Activated CD8-positive, alpha-beta memory T cell treated with anti-CD3 and anti-CD28 coated beads, Interleukin-2, amount 10 ng/mL, durations not matched to agents 7 days and 5 days (primary cell): ENCODE results near the gene RPTOR. TPM values are rescaled to one million over a fixed set of nuclear protein-coding genes. Genes with fewer than 3 reads are reported as not detected.

ENCODE experiments used
- ATAC-seq: fragments of 150-1000 bp; cut with Tn5 transposase; one replicate; pipeline ENCODE4 v1.10.0; 2021; ENCODE audit warnings: moderate library complexity
- CTCF ChIA-PET: fragments of 350-600 bp; sonication (Branson Sonifier 250); formaldehyde crosslinking; loops from one replicate; lab custom pipeline; 2021; ENCODE audit warnings: antibody characterized with exemption; lab: Charles Lee
- DNase-seq: peaks from one replicate; pipeline ENCODE4 v3.0.0-alpha.2; 2020
- H3K27ac Mint-ChIP-seq: one replicate; pipeline ENCODE4 v1.8.0; 2021; ENCODE audit warnings: mild to moderate bottlenecking, mixed read lengths
- H3K27me3 Mint-ChIP-seq: one replicate; pipeline ENCODE4 v1.8.0; 2021; ENCODE audit warnings: mixed read lengths
- H3K36me3 Mint-ChIP-seq: one replicate; pipeline ENCODE4 v1.8.0; 2021; ENCODE audit warnings: mild to moderate bottlenecking, mixed read lengths
- H3K4me1 Mint-ChIP-seq: one replicate; pipeline ENCODE4 v1.8.0; 2021; ENCODE audit warnings: mixed read lengths
- H3K4me3 Mint-ChIP-seq: one replicate; pipeline ENCODE4 v1.8.0; 2021; ENCODE audit warnings: mild to moderate bottlenecking, moderate library complexity, mixed read lengths
- H3K9me3 Mint-ChIP-seq: one replicate; pipeline ENCODE4 v1.8.0; 2022; ENCODE audit warnings: low read depth, mixed read lengths
- total RNA-seq, 2 experiments: library from RNA; stranded (reverse); gene quantifications; one replicate each; pipeline ENCODE4 v1.2.3, GENCODE V29; 2021

The RPTOR gene
- total RNA-seq, 2 experiments from 2014 or later = 60.4 to 87.0 TPM

DNA sequence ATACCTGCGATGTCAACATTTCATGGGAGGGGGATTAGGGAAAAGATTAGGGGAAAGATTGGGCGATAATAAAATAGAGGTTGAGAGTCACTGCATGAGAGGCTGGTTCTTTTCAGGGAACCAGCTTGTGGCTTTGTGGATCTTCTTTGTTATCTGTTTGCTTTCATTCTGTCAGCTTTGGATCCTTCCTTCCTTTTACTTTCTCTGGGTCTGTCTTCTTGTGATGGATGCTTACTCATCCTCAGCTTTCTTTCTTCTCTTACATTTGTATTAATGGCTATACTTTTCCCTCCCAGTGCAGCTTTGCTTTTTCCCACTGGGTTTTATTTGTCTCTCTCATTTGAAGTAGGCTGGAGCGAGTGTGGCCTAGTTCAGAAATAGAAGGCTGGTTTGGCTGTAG is 47.1 kb downstream of the RPTOR start:
- Mint-ChIP-seq H3K4me3 (no peak overlapping the region), H3K27ac (no peak overlapping the region), H3K36me3 (no peaks in the 10 kb centered on the region), H3K9me3 (no peaks in the 10 kb centered on the region), H3K27me3 (no peaks in the 10 kb centered on the region), H3K4me1 (peaks cover 47% of the 10 kb centered on the region)
- no peak for ATAC-seq
- DNase-seq = no peak
- CTCF ChIA-PET = interaction anchor here (1.9 kb wide), 1 partner anchor 16 kb away, joined by 8 read pairs; no protein-coding TSS in a partner anchor

DNA sequence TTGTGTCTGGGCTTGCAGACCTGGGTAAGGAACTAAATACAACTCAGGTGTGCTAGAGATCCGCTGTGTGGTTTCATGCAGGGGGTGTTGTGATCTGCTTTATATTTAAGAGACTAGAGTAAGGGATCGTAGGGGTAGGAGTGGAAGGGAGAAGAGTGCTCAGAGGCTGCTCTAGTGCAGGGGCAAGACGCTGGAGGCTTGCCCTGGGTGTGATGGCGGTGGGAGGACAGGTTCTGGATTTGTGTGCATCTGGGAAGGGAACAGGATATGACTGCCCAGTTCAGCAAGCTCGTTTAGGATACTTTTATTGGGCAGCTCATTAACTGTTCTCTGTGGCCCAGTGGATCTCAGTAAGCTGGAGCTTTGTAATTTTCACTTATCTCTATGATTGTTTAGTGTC is 47.6 kb downstream of the RPTOR start:
- H3K4me3 Mint-ChIP-seq = no peak overlapping the region
- no peak for ATAC-seq
- H3K4me1 Mint-ChIP-seq = peaks cover 49% of the 10 kb centered on the region
- H3K36me3 Mint-ChIP-seq = no peaks in the 10 kb centered on the region
- CTCF ChIA-PET = interaction anchor here (1.9 kb wide), 1 partner anchor 16 kb away, joined by 8 read pairs; no protein-coding TSS in a partner anchor
- no peaks in the 10 kb centered on the region for H3K9me3 Mint-ChIP-seq
- DNase-seq = no peak
- no peaks in the 10 kb centered on the region for H3K27me3 Mint-ChIP-seq
- no peak overlapping the region for H3K27ac Mint-ChIP-seq

DNA sequence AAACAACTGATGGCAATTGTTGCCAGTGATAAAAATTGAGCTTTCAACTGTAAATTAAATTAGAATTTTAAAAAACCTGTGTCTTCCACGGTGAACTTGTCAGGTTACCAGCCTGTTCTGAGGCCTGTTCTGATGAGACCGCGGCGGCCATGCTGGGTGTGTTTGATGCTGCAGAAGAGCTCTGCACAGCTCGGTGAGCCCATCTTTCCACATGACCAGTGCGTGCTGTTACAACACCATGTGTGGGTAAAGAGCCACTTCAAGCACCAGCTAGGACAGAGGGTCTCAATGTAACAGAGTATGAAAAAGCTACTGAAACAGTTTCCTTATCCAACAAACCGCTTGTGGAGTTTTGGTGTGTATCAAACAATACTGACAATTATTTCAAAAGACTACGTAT is 48.5 kb downstream of the RPTOR start:
- DNase-seq (no peak), ATAC-seq (no peak)
- Mint-ChIP-seq H3K4me1 (peaks cover 57% of the 10 kb centered on the region), H3K9me3 (no peaks in the 10 kb centered on the region), H3K36me3 (no peaks in the 10 kb centered on the region), H3K27me3 (no peaks in the 10 kb centered on the region), H3K4me3 (no peak overlapping the region), H3K27ac (no peak overlapping the region)
- CTCF ChIA-PET = interaction anchor here (1.0 to 1.9 kb wide), 2 partner anchors 10 to 17 kb away, joined by 3 to 8 read pairs; no protein-coding TSS in a partner anchor

DNA sequence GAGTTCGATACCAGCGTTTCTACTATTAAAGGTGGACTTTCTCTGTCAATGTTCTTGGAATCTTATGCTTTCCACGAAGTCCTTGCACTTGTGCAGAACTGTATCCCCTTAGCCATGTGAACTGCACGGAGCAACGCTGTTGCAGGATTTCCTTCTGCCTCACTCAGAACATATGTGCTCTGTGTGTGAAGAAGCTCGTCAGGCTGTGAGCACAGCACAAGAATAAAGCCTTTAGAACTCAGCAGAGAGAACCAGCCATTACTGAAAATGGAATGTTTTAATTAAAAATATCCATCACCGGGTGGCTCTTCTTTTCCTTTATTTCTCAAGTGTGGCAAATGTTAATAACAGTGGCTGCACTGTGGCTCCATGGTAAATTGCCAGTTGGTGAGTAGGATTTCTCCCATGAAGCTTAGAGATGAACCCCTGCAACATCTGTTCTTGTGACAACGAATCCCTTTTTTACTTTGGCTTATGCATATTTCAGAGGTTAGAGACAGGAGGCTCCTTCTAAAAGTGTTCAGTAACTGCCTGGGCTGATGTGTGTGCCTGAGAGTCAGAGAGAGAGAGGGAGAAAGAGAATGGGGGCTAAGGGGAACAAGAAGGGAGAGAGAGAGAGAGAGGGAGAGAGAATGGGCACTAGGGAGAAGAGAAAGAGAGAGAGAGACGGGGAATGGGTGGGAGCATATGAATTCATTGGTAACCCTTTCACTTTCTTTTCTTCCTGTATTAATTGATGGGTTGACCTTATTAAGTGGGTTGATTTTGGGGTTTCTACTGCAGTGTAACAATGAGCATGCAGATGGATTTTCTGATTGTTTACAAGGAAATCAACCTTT is 50.0 kb downstream of the RPTOR start:
- no peak for ATAC-seq
- H3K4me1 Mint-ChIP-seq = peaks cover 61% of the 10 kb centered on the region
- peak overlapping the region; percentile 71 for H3K27ac Mint-ChIP-seq
- no peaks in the 10 kb centered on the region for H3K27me3 Mint-ChIP-seq
- CTCF ChIA-PET = interaction anchor here (0.6 to 1.2 kb wide), 3 partner anchors 19 to 1542 kb away, joined by 3 to 5 read pairs (median 5); no protein-coding TSS in a partner anchor
- H3K4me3 Mint-ChIP-seq = no peak overlapping the region
- no peak for DNase-seq
- no peaks in the 10 kb centered on the region for H3K36me3 Mint-ChIP-seq
- no peaks in the 10 kb centered on the region for H3K9me3 Mint-ChIP-seq

DNA sequence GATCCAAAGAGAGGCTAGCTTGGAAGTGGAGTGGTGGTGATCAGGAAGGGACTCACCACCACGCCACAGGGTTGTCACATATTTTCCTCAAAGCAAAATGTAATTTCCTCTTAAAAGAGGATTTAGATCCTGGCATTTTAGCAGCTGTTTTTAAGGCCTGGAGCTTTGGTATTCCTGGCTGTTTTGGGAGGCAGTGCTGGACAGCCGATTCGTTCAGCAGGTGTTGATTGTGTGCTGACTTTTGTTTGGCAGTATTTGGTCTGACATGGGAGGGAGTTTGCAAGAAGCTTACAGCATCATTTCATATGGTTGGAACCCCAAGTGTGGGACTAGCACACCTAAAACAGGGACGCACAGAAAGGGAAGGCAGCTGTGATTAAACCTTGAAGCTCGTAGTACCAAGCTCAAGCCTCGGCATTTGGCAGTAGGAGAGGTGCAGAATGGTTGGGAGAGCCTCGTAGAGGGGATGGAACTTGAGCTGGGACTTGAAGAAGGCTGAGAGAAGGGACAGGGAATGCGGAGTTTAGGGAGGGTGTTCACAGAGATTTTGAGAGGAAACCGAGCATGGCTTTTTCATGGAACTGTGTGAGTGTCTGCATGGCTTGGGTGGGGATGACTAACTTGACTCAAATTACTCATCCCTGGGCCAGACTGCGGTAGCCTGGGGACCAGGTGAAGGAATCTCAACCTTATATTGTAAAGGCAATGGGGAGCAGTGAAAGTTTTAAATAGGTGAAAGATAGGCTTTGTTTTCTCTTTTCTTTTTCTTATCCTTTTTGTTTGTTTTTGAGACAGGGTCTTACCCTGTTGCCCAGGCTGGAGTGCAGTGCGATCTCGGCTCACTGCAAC is 52.3 kb downstream of the RPTOR start:
- Mint-ChIP-seq H3K36me3 (peaks cover 6% of the 10 kb centered on the region), H3K4me3 (no peak overlapping the region), H3K4me1 (peaks cover 53% of the 10 kb centered on the region), H3K27ac (peak overlapping the region; percentile 37), H3K27me3 (no peaks in the 10 kb centered on the region), H3K9me3 (no peaks in the 10 kb centered on the region)
- CTCF ChIA-PET = interaction anchor here (0.7 to 1.9 kb wide), 5 partner anchors 9 to 106 kb away, joined by 3 to 8 read pairs (median 3); no protein-coding TSS in a partner anchor
- ATAC-seq (peak; percentile 71), DNase-seq (peak; percentile 55)

DNA sequence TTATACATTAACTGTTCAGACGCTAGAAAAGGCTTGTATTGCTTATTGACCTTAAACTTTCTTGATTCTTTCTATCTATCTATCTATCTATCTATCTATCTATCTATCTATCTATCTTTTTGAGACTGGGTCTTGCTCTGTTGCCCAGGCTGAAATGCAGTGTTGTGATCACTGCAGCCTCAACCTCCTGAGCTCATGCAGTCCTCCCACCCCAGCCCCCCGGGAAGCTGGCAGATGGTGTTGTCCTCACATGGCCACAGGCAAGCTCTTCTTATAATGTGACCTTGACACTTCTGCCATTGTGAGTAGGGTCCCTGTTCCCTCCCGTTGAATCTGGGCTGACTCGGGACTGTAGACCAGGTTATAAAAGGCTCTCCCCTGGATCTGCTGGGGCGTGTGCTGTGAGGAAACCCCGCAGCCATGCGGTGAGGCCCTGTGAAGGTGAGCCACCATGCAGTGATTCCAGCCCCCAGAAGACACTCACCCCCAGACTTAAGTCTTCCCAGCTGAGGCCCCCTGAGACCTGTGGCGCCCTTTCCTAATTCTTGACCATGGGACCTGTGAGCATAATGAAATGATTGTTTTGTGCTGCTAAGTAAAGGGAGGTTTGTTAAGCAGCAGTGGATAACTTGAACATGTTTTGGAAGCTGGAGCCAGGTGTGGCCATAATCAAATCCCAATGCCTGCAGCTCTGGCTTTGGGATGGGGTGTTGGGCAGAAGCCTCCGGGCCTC is 54.3 kb downstream of the RPTOR start:
- Mint-ChIP-seq H3K27me3 (no peaks in the 10 kb centered on the region), H3K4me1 (peaks cover 63% of the 10 kb centered on the region), H3K4me3 (no peak overlapping the region), H3K36me3 (peaks cover 12% of the 10 kb centered on the region), H3K9me3 (no peaks in the 10 kb centered on the region), H3K27ac (peak overlapping the region; percentile 41)
- CTCF ChIA-PET = interaction anchor here (0.8 to 1.4 kb wide), 2 partner anchors 23 to 172 kb away, joined by 3 to 4 read pairs; no protein-coding TSS in a partner anchor
- ATAC-seq = no peak
- no peak for DNase-seq

DNA sequence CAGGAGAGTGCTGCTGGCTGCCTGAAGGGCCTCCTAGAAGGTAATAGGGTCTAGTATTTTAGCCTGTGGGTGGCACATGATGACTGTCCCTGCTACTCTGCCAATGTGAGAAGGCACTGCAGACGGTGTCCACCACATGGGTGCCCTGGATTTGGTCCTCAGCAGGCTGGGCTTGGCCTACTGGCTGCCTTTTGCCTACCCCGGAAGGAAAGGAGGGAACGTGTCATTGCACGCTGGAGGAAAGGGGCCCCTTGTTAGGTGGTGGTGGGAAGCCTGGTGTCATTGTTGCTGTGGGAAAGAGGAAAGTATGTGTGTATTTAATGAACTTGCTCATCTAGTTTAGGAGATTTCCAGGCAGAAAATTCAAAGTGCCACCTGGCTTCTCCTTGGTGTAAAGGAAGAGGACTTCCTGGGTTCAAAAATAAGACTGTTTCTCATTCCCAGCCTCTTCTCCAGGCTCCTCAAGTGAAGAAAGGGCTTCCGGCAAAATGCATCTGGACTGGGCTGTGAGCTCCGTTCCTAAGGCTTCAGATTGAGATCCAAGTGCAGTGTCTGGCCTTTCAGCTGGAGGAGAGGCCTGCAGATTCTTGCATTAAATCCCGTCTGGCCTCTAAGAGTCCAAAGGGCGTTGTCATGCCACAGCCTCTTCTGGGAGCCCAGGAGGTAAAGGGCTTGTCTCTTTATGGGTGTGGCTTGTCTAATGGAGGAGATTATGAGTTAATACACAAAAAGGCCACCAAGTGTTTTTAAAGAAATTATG is 55.1 kb downstream of the RPTOR start:
- Mint-ChIP-seq H3K36me3 (peaks cover 12% of the 10 kb centered on the region), H3K4me1 (peaks cover 65% of the 10 kb centered on the region), H3K9me3 (no peaks in the 10 kb centered on the region), H3K4me3 (no peak overlapping the region), H3K27me3 (no peaks in the 10 kb centered on the region), H3K27ac (peak overlapping the region; percentile 31)
- DNase-seq = no peak
- no peak for ATAC-seq
- CTCF ChIA-PET = interaction anchor here (1.4 kb wide), 1 partner anchor 24 kb away, joined by 4 read pairs; no protein-coding TSS in a partner anchor

DNA sequence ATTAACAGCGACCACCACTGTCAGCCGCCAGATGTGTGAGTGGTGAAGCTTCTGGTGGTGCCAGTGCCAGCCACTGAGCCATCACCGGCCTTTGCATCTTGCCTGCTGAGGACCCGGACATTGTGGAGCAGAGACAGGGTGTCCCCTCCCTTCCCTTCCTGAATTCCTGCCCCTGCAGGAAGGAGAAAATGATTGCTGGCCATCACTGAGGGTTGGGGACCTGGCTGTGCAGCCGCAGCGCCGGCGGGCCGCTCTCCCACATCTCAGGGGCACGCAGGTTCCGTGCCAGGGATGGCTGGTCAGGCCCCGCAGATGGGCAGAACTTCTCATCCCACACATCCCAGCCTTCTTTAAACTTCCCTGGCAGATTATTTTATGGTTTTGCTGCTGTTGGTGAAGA is 56.5 kb downstream of the RPTOR start:
- Mint-ChIP-seq H3K27me3 (no peaks in the 10 kb centered on the region), H3K9me3 (no peaks in the 10 kb centered on the region), H3K4me3 (no peak overlapping the region), H3K36me3 (peaks cover 12% of the 10 kb centered on the region), H3K4me1 (peaks cover 65% of the 10 kb centered on the region), H3K27ac (no peak overlapping the region)
- CTCF ChIA-PET = no interaction called here
- ATAC-seq (no peak), DNase-seq (no peak)

DNA sequence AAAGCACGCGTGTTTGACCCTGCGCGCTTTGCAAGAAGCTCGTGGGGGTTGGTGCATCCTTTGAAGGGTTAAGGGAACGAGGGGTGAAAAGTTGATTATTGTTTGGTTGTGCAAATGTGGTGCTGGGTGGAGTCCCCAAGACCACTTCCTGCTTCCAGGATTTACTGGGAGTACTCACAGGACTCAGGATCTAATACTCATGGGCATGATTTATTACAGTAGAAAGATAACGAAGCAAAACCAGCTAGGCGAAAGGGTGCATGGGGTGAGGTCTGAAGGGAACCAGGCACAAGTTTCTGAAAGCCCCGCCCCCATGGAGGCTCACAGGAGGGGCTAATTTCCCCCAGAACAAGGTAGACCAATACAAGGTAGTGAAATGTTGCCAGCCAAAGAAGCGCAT is 58.8 kb downstream of the RPTOR start:
- Mint-ChIP-seq H3K27ac (no peak overlapping the region), H3K36me3 (peaks cover 12% of the 10 kb centered on the region), H3K4me3 (no peak overlapping the region), H3K9me3 (no peaks in the 10 kb centered on the region), H3K4me1 (peaks cover 50% of the 10 kb centered on the region), H3K27me3 (no peaks in the 10 kb centered on the region)
- DNase-seq (no peak), ATAC-seq (no peak)
- CTCF ChIA-PET = interaction anchor here (0.8 to 1.3 kb wide), 2 partner anchors 10 to 28 kb away, joined by 3 read pairs; no protein-coding TSS in a partner anchor

DNA sequence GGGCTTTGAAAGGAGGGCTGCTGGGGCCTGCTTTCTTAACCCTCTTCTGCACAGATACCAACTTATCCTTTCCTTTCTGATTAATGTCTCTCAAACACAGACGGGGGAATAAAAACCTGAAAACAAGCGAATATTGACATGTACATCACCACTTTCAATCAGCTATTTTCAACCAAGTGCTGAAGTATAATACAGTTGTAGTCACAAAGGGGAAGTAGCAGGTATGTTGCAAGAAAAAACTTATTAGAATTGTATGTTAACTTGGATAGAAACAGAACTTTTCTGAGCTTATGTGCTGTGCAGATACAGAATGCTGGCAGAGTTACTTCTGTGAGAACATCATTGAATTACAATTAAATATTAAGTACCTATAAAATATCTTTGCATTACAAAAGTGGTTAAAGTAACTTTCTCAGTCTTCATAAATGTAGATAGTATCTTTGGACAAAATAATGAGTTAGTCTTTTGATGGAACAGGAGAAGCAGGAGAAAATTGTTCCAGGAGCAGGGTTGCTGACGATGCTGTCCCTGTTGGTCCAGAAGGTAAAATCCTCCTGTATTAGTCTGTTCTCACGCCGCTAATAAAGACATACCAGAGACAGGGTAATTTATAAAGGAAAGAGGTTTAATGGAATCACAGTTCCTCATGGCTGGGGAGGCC is 59.5 kb downstream of the RPTOR start:
- H3K27ac Mint-ChIP-seq = no peak overlapping the region
- no peaks in the 10 kb centered on the region for H3K9me3 Mint-ChIP-seq
- ATAC-seq (no peak), DNase-seq (no peak)
- CTCF ChIA-PET = interaction anchor here (1.2 to 1.6 kb wide), 3 partner anchors 11 to 28 kb away, joined by 3 read pairs; no protein-coding TSS in a partner anchor
- H3K36me3 Mint-ChIP-seq = peaks cover 12% of the 10 kb centered on the region
- no peaks in the 10 kb centered on the region for H3K27me3 Mint-ChIP-seq
- no peak overlapping the region for H3K4me3 Mint-ChIP-seq
- H3K4me1 Mint-ChIP-seq = peaks cover 53% of the 10 kb centered on the region

DNA sequence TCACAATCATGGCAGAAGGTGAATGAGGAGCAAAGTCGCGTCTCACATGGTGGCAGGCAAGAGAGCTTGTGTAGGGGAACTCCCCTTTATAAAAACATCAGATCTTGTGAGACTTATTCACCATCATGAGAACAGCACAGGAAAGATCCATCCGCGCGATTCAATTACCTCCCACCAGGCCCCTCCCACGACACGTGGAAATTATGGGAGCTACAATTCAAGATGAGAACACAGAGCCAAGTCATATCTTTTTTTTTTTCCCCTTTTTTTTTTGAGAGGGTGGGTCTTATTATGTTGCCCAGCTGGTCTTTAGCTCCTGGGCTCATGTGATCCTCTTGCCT is 60.0 kb downstream of the RPTOR start:
- no peak for ATAC-seq
- Mint-ChIP-seq H3K36me3 (peaks cover 12% of the 10 kb centered on the region), H3K9me3 (no peaks in the 10 kb centered on the region), H3K4me1 (peaks cover 50% of the 10 kb centered on the region), H3K27me3 (no peaks in the 10 kb centered on the region), H3K4me3 (no peak overlapping the region), H3K27ac (no peak overlapping the region)
- CTCF ChIA-PET = interaction anchor here (1.2 to 1.6 kb wide), 2 partner anchors 11 to 29 kb away, joined by 3 read pairs; no protein-coding TSS in a partner anchor
- no peak for DNase-seq
